ENCODE data around the gene GUCD1. TPM values are rescaled to one million over a fixed set of nuclear protein-coding genes. Genes with fewer than 3 reads are reported as not detected.
"Not testable (repeated sequence)": the region's sequence is repeated elsewhere in the genome, so short reads cannot be mapped to it uniquely, and the experiment has no call there.

GUCD1 gene
- total and polyA plus RNA-seq, 8 donors: 81.7 to 188 (median 89.9) TPM

- intact Hi-C loops (cut with DNase I): no loop called here
- no peaks in the 10 kb centered on the region for H3K9me3 ChIP-seq
- H3K4me3 ChIP-seq: peak within 1 kb of the TSS; percentile 95 to 100
- no peaks in the 10 kb centered on the region for H3K27me3 ChIP-seq
- ATAC-seq (peak; percentile 91), DNase-seq (peak; percentile 99 to 100 (median 100))
- peak in 1 of 2 donors; percentile 26 for TF ChIP-seq CTCF (IDR thresholded peaks at IDR 0.05)
- H3K27ac ChIP-seq: peak within 1 kb of the TSS; percentile 98 to 99
- H3K4me1 ChIP-seq: peaks cover 21 to 69% of the 10 kb centered on the region in 2 donors
- peaks cover 0 to 28% of the 10 kb centered on the region in 2 donors for H3K36me3 ChIP-seq
Observed at GRCh38 chr22:24555165-24556039, 464 bp upstream of the GUCD1 start, which contains the start of gene SNRPD3. Gene SNRPD3, plus strand, starts transcription at chr22:24555999. Its CDS starts 1,676 bp downstream, at chr22:24557675.

- Histone ChIP-seq H3K27ac (peak overlapping the region; percentile 92 to 99), H3K9me3 (no peaks in the 10 kb centered on the region), H3K36me3 (peaks cover 0 to 22% of the 10 kb centered on the region in 2 donors), H3K4me1 (peaks cover 21 to 65% of the 10 kb centered on the region in 2 donors), H3K27me3 (no peaks in the 10 kb centered on the region), H3K4me3 (peak overlapping the region; percentile 95 to 100)
- no peak for TF ChIP-seq CTCF (IDR thresholded peaks at IDR 0.05)
- intact Hi-C loops (cut with DNase I): no loop called here
- no peak for DNase-seq
- ATAC-seq: no peak
Observed at GRCh38 chr22:24553597-24554312, 1.2 kb downstream of the GUCD1 start.

- ATAC-seq; intact Hi-C loops (cut with DNase I); H3K27me3 ChIP-seq; H3K4me3 ChIP-seq; H3K9me3 ChIP-seq; DNase-seq: not testable (repeated sequence)
- Histone ChIP-seq H3K36me3 (peaks cover 0 to 22% of the 10 kb centered on the region in 2 donors), H3K4me1 (peaks cover 21 to 57% of the 10 kb centered on the region in 2 donors), H3K27ac (peak overlapping the region in 1 of 2 donors; percentile 99)
Observed at GRCh38 chr22:24552503-24553286, 2.2 kb downstream of the GUCD1 start.

GRCh38 chr22:24550902-24551435 lies 4.0 kb downstream of the GUCD1 start:
- no peak for ATAC-seq
- Histone ChIP-seq H3K27me3 (no peaks in the 10 kb centered on the region), H3K9me3 (no peaks in the 10 kb centered on the region), H3K27ac (peak overlapping the region in 1 of 2 donors; percentile 61), H3K4me1 (peaks cover 15 to 43% of the 10 kb centered on the region in 2 donors), H3K4me3 (no peak overlapping the region), H3K36me3 (peaks cover 0 to 35% of the 10 kb centered on the region in 2 donors)
- TF ChIP-seq CTCF (IDR thresholded peaks at IDR 0.05): no peak
- no peak for DNase-seq
- intact Hi-C loops (cut with DNase I): no loop called here
